GM19035 (cell line): ENCODE measurements around the gene LRIG1.
A peak's percentile ranks its signal among the peaks of the same experiment; 100 is the strongest.

ENCODE experiments used
- ATAC-seq: cut with Tn5 transposase; IDR thresholded peaks from one replicate; pipeline ENCODE4 v1.9.1; 2021; ENCODE audit not compliant: unreplicated experiment

Gene LRIG1

DNA sequence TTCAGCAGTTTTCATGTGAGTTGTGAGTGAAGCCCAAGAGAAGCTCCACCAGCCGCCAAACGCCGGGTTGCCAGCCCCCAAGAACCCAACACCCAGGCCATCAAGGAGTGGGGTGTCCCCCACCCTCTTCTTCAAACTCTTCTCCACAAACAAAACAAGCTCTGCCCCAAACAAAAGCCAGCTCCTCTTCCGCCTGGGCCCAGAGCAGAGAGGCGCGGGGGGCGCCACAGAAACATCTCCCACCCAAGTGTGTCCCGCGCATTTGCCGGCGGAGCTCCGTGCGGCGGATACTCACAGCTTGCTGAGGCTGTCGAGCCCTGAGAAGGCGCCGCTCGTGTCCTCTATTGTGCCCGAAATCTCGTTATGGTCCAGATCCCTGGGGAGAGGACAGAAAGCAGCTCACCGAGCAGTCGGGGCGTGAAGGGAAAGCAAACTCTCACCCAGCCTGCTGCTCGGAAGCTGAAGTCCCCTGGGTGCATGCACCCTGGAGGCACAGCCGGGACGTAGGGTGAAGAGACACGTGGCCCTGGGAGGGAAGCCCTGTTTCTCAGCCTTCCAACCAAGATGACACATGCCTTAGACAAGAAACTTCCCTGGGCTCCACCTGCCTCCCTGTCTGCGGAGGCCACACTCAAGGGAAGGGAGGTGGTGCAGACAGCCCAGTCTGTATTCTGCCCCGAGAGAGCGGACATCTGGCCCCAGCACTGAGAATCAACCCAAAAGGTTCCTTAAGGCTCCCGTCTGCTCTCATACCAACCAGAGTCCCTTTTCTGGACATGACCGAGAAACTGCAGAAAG is 95.7 kb downstream of the LRIG1 start:
- no peak for ATAC-seq

DNA sequence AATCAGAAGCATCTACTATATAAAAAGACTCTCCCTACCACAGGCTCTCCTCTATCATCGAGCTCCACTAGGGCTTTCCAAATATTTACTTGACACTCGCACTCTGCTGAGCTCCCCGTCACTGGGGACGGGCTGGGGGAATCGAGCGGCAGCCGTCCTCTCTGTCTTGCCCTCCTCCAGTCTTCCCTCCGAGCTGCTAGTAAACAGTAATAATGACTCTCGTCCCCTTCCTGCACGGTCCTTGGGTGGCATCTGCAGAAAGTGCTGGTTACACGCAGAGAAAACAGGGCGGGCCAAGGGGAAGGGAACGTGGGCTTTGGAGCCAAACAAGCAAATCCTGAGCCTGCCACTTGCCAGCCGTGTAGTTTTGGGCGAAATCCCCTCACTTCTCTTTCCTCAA is 96.6 kb downstream of the LRIG1 start:
- ATAC-seq: no peak

DNA sequence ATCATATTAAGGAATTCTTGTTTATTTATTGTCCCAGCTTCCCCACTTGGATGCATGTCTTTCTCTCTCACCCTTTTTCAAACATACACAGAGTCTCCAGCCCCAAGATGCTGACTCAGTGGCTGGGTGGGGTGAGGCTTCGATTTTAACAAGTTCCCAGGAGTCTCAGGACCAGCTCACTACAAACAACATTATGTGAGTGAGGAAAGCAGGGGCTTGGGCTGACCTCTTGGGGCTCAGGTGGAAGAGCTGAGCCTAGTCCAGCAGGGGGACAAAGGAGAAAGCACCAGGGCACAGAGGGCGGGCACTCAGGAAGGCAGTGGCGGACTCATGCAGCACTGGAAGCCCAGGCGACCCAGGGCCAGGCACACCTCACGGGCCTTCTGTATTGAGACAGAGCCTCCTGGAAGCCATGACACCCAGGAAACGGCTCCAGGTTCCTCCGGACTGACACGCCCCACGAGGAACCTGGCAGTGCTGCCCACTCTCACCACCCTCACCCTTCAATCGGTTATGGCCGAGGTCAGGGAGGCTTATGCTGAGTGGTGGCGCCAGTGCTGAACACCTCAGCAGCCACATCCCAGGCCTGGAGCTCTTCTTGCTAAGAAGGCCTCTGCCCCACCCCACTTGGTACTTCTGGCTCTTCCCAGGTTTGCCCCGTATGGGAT is 97.4 kb downstream of the LRIG1 start:
- no peak for ATAC-seq

DNA sequence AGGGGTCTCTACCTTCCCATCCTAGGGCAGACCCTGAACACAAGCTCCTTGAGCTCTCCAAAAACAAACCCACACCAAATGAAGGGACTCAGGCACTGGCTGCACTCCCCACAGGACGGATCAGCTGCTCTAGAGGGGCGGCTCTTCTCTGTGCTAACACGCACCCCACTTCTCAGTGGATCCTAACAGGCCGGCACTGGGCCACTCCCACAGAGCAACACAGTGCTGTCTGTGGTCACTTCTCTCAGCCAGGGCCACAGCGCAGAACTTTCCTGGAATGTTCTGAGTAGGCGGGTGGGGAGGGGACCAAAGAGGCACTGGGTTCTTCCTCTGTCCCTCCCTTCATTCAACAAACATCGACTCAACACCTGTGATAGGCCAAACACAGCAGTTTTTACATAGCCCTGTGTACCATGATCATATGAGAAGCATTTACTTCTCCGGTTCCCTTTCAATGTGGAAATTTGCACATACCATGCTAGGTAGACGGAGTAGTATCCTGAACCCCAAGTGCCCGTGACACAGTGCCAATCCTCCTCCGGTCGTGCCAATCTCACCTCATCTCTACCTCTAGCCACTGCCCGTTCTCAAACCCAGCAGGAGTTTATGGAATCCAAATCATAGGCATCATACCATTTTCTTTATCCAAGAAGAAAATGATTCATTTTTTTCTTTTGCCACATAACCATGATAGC is 98.1 kb downstream of the LRIG1 start:
- no peak for ATAC-seq

DNA sequence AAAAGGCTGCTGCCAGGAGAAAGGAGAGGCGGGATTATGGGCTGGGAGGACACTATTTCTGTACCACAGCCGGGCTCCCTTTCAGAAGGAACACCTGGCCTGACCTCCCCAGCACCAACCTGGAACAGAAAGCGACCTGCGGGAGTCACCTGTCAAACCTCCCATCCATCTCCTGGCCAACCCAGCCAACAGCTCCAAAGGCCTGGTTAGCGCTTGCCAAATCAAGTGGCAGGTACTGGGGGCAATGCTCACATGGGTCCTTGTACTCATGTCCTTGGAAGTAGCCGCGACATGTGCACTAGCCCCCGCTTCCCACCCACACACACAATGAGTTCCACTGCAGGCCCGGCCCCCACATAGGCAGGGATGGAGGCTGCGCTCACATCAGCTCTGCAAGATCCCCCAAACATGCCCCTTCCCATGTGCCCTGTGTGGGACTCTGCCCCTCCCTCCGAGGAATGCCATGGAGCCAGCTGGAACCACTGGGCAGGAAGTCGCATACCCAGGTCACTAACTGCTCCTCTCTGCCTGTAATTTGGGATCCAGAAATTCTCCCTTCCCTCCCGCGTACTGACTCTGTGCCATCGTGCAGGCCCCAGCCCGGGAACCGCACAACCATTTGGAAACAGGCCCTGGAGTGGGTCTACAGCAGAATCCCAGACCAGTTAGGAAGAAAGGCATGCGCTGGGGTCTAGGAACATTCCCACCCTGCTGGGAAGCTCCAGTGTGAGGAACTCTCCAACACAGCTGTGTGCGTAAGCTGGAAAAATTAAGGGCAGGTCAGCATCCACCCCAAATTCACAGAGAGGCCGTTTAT is 98.9 kb downstream of the LRIG1 start:
- ATAC-seq: no peak

DNA sequence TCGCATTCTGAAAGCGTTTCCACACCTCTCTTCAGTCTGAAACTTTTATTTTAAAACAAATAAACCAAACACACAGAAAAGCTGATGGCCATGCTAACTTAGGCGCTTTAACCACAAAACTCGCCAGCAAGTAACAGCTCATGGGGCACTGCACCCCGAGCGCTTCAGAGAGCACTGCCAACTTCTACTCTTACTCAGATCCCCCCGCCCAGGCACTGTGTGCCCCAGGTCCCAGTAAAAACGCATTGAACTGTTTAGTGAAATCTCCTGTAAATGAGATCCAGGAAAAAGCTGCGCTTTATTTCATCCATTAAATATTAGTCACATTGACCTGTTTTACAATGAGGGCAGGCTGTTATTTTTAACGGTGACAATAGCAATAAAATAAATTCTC is 99.7 kb downstream of the LRIG1 start:
- ATAC-seq: no peak

DNA sequence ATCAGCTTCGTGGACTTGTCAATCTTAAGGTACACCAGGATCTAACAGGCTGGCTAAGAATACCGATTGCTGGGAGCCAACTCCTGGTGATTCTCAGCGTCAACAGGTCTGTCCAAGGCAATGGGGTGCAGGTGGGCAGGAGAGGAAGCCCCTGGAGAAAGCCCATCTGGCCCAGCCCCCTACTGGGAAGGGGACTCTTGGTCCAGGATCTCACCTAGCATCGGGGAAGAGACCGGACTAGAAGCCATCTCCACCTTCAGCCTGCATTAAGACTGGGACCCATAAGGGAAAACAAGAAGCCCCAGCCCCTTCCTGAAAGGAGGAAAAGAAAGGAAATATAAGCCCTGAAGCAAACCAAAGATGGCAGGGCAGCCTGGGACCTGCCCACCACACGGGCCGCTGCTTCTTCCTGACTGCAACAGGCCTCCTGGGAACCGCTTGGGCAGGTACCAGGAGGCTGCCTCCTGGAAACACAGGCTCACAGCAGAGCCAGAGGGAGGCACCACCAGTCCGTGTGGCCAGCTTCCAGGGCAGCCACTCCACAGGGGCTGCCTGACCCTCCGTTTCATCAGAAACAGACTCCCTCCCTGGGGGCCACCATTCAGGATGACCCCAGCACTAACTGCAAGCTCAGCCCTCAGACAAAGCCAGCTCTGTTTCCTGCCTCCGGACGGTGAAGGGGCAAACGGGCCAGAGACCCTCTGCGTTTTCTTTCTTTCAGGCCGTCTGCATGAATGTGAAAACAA is 100.2 kb downstream of the LRIG1 start:
- ATAC-seq: no peak

DNA sequence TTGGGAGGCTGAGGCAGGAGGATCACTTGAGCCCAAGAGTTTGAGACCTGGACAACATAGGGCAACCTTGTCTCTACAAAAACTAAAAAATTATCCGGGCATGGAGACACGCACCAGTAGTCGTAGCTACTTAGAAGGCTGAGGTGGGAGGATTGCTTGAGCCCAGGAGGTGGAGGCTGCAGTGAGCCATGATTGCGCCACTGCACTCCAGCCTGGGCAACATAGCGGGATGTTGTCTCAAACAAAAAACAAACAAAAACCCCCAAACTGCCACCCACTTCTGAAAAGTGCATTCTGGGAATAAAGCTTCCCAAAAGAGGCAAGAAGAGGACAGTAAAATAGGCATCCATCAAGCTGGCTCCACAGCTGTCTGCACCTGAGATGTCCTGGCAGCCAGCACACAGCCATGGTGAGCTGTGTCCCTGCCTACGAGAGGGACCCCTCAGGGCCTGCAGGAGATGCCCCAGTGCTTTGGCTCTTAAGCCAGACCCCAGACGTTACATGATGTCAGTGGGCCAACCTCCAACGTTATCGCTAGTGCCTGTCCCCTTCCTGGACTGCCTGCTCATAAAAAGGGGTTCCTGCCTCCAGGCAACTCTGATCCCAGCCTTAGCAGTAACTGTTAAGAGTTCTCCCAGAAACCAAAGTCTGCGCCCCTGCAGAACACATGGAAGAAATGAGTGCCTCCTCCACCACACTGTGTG is 101.1 kb downstream of the LRIG1 start:
- no peak for ATAC-seq

DNA sequence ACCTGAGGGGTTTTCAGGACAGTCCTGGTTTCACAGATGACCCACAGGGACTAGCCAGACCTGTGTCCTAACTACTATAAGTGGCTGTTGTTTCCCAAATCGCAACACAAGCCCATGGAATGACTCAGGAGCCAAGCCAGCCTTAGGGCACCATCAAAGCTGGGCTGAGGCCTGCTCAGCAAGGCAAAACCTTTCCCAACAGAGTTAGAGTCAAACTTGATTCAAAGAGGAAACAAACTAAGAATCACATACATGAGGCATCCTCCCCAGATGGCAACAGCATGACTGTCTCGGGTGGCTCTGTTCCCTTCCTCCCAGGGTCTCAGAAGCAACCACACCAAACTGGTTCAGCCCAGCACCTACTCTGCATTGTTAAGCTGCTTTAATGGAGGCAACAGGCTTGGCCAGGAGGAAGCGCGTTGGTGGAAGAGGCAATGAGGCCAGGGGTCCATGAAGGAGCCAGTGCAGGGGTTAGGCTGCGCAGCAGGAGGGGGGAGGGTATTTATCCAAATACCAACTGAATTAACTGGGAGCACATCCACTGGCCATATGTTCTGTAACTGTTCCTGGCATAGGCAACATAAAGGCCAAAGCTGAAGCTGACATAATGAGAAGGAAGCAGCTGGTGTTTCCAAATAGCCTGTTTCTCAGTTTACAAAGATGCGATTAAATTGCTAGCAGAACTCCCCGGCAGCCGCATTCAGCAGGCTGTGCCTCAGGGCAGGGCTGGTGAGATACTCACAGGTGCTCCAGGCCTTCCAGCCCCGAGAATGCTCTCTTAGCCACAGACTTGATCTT is 102.4 kb downstream of the LRIG1 start:
- no peak for ATAC-seq

DNA sequence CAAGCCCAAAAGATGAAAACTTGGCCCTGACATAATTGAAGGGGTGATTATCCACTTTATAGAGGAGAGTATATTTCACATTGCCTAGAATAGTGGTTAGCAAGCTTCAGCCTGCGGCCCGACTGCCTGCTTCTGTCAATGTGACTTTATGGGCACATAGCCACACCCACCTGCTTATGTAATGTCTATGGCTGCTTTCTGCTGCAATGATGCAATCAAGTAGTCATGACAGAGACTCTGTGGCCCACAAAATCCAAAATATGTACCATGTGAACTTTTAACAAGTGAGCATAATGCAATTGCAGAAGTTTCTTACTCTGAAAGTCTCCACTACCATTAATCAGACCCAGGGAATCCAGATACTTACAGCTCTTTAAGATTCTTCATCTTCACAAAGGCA is 103.1 kb downstream of the LRIG1 start:
- no peak for ATAC-seq

DNA sequence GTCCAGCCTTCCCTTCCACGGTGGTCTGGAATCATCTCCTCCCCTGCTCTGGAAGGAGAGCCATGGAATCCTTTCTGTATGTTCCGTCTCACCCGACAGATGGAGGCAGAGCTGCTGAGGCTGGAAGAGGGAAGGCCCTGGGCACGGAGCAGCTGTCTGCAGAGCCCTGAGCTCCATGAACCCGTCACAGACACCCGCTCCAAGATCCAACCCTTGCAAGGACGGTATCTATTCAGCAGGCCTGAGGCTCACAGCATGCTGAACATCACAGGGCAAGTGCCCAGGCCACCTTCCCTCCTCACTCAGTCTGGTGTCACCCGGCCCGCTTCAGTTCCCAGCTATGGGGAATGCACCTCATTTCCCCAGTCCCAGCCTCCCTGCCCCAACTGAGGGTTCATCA is 103.9 kb downstream of the LRIG1 start:
- no peak for ATAC-seq

DNA sequence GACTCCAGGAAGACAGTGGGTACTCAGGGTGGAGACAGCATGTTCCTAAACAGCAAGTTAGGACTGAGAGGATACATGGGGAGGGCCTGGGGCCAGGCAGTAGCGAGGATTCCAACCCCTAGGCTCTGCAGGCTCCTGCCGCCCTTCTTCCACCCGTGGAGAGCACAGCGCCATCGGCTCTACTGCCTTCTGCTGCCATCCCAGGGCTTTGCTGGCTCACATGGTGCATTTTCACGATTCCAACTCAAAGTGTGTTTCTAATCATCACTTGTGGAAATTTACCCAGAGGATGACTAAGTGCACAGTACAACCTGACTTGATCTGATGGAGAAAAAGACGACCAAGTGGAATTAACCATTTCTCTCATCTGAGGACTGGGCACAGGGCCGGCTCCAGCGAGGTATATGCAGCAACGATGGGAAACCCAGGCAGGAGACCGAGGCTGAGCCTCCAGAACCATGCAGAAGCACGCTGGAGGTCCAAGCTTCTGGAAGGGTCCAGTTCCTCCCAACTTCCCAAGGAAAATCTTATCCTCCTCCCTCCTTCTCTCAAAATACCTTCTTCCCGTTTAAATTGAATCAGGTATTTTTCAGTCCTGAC is 104.6 kb downstream of the LRIG1 start:
- ATAC-seq: no peak

DNA sequence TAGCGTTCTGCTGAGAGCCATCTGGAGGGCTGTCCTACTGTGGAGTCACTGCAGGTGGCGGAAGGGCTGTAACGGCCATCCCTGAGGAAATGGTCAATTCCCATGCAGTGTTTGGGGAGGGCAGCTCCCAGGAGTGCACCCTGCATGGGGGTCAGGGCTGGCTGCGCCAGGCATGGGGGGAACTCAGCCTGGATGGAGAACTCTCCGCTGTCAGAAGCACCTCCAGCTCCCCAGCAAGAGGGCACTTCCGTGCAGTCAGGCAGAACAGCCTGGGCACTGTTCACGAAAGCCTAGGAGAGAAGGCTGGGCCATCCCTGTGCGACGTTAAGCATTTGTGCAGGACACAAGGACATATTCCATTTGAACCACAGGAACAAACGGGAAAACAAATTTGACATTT is 105.2 kb downstream of the LRIG1 start:
- ATAC-seq: no peak

DNA sequence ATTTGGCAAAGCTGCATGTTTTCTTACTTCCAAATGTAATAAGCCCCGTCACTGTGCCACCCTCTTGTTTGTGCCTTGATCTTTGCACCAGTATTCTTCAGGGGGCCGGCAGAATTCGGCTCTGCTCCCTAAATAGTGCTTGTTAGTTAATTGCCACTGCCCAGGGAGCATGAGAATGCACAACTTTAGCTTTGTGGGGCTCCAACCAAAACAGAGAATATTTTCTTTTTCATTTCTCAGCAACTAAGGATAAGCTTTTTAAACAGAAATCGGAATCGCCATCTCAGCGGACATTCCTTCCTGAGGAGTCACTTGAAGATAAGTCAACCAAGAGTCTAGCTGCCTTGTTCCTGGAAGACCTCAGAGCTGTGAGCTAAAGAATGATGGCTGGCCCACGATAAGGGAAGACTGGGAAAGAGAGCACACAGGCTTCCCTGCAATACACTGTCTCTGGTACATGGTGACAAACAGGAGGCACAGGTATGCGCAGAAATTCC is 106.0 kb downstream of the LRIG1 start:
- no peak for ATAC-seq

DNA sequence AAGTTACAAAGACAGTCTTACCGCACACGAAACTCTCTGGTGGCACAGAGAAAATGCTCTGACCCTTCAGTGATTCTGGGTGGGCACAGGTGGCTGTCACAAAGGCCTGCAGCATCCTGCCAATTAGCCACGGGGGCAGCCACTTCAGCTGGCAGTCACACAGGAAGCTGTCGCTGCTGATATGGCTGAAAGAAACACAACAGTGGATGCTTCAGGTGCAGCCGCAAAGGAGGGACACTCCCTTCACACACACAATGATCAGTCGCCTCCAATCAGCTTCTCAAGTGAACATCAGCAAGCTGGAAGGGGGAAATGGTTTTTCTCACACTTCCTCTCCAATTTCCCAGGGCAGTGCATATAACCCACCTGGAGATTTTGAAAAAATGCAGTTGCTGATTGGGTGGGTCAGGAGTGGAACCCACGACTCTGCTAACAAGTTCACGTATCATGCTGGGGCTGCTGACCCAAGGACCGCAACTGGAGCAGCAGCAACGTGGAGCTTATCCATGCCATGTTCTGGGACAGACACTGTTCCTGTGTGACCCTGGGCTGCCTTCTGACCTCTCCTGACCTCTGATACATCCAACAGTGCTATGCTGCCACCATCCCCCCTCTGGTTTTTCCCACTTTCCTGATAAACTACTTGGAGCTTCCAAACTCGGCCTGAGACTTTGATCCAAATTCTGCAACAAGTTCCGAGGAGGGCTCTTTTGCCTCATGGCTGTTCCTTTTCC is 106.6 kb downstream of the LRIG1 start:
- ATAC-seq: peak; percentile 77

DNA sequence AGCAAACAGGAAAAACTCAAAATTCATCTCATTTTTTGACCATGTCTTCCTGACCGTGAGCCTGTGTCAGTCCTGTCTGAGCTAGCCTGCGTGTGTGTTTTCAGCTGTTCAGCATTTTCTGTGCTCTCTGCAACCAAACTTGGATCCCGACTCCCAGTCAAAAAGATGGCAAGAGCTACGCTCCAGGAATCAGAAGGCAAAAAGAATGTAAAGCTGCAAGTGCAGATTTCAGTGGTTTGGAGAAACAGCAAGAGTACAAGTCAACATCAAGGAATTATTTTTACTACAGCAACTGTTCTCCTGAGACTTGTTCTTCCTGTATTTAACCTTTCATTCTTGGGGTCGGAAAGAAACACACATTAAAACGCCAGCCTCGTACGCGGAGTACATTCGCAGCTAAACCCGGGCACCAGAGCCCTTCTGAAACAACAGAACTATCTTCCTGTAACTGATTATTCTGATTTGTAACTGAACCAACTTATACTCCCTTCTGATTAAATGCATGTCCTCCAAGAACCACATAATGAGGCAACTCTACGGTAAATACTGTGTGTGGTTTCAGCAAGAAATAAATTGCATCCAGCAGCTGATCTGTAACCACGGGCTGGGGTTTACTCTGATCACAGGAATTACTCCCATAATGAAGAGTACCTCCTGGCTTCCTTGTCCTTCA is 107.4 kb downstream of the LRIG1 start:
- ATAC-seq: peak; percentile 1

DNA sequence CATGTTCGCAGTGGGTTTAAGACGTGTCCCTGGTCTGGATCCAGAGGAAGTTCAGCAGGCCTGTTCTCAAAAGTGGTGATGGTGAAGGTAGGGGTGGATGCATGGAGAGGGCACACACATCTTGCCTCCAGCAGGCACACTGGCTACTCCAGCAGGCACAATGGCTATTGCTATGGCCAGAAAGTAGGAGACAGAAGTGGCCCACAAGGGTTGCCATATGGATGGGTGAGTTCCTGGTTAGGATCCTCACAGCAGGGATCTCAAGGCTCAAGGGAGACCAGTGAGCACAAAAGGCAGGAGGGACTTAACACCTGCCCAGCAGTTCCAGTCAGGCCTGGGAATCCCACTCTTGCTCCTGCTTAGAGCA is 107.9 kb downstream of the LRIG1 start:
- no peak for ATAC-seq
